Measurements from ENCODE around the gene ADAM12.

ADAM12 gene, protein sequence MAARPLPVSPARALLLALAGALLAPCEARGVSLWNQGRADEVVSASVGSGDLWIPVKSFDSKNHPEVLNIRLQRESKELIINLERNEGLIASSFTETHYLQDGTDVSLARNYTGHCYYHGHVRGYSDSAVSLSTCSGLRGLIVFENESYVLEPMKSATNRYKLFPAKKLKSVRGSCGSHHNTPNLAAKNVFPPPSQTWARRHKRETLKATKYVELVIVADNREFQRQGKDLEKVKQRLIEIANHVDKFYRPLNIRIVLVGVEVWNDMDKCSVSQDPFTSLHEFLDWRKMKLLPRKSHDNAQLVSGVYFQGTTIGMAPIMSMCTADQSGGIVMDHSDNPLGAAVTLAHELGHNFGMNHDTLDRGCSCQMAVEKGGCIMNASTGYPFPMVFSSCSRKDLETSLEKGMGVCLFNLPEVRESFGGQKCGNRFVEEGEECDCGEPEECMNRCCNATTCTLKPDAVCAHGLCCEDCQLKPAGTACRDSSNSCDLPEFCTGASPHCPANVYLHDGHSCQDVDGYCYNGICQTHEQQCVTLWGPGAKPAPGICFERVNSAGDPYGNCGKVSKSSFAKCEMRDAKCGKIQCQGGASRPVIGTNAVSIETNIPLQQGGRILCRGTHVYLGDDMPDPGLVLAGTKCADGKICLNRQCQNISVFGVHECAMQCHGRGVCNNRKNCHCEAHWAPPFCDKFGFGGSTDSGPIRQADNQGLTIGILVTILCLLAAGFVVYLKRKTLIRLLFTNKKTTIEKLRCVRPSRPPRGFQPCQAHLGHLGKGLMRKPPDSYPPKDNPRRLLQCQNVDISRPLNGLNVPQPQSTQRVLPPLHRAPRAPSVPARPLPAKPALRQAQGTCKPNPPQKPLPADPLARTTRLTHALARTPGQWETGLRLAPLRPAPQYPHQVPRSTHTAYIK

DNA sequence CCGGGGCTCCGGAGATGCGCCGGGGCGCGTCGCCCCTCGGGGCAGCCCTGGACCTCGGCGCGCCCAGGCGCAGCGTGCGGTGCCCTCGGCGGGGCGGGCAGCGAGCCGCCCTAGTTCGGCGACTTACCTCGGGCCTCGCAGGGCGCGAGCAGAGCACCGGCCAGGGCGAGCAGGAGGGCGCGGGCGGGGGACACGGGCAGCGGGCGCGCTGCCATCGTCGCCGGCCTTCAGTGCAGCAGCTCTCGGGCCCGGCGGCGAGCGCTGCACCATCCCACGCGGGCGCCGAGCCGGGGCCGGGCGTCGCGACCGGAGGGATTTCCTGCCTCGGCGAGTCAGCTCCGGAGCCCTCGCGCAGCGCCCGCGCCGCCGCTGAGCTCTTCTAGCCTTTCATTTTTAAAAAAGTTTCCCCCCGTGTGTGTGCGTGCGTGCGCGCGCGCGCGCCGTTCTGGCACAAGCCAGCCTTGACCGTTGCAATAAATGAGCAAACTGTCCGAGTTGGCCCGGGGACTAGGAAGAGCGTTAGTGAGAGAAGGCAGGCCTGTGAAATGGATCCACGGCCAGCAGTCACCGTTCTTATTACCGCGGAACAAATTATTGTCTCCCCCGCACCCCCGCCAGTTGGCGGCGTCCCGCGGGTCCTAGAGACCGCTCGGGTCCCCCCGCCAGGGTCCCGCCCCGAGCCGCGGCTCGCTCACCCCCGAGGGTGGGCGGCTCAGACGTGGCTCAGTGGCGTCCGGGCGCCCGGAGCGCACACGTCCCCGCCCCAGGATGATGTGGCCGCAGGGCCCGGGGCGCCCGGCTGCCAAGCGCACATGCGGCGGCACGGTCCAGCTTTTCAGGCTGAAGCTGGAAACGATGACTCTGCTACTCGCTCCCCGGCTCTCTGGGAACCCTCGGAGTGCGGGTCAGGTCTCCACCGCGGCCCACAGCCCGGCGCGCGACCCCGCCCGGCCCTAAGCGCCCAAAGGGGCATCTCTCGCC is at the start of gene ADAM12:
ADAM12 (minus strand) TSS at position 547 of the 981 bp plus-strand sequence; CDS start at position 215, 332 bp downstream.
- peak in 1 of 3 experiments; percentile 5 for DNase-seq

DNA sequence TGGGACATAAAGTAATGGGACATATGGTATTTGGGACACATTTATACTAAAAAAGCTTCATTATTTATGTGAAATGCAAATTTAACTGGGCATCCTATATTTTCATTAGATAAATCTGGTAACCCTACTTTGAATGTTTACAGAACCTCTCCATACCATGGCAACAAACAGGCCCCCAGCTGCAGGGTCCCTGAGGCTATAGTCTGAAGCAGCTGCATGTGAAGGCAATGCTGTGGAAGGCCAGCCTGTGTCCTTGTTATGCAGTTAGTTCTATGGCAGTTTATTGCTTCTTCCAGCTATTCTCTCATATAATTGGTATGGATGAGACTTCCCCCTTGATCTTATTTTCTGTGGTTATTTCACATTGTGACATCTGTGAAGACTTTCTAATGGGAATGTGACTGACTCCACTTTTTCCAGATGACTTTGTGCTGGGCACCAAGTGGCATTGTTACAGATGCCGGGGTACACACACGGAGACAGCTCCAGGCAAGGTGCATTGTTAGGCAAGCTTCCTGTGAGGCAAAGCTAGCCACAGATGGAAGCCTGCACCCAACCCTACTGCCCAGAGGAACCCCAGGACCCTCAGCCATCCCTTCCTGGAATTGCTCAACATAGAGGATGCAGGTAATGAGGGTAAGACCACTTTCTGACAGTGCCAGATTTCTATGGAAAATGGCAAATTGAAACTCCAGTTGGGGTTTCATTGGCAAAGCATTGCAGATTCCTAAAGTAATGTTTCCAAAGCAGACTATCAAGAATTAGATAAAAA is 49.5 kb upstream of the ADAM12 start:
- DNase-seq: peak in 1 of 3 experiments; percentile 20

DNA sequence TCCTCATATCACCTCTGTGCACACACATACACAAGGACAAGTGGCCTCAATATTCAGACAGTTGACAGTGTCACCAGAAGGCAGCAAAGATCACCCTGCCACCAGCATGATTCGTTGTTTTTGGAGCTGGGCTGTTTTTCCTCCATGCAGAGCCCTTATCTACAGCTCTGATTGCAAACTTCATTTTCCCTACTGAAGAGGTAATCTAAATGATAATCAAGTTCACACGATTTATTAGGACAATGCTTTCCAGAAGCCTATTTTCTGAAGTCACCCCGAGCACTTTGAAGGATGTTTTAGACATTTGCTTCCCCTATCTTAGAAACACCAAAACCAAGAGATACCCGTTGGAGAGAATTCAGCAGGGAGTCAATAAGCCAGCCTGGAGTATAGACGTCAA is 46.0 kb upstream of the ADAM12 start:
- DNase-seq: no peak

DNA sequence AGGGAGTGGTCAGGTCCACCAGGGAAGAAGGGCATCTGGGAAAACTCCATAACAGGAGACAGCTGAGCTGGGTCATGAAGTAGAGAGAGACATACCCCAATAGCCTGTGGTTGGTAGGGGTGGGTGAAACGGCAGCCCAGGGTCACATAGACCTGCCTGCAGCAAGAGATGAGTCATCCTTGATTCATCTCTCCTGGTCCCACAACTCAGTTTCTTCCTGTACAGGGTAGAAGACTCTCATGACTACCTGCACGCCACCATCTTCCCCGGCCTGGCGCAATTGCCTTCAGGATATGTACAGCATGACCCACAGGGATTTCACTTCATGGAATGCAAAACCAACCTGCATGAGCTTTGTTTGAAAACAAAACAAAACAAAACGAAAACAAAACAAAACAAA is 45.1 kb upstream of the ADAM12 start:
- DNase-seq: no peak

DNA sequence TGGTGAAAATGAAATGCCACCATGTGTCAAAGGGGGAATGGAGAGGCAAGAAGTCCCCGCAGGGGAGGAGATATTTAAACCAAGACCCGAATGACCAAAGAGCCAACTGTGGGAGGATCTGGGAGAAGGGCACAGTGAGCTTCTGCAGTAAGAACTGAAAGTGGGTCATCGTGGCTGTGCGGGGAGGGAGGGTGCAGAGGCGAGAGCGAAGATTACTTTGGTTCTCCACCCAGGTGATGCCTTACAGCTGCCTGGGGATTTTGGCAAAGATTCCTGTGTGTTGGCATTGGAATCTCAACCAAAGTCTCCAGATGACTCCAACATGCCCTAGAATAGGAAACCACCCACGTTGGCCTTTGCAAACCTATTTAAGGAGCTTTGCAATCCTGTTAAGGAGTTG is 44.2 kb upstream of the ADAM12 start:
- no peak for DNase-seq

DNA sequence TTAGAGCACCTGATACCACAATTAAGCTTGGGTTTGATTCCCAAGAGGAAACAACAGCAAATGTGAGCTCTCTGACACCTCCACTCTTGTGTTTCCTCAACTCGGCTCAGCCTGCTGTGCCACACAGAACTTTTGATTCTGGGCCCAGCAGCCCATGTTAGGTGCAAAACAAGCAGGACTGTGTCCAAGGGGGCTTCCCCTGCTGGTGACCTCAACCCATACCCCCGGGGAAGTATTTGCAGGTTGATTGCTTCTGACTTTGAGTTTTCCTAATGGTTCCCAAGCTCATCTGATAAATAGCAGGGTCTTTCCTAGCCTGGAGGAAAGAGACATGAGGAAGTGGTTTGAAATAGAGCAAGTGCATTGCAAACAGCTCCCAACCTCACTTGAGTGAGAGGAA is 43.5 kb upstream of the ADAM12 start:
- no peak for DNase-seq

DNA sequence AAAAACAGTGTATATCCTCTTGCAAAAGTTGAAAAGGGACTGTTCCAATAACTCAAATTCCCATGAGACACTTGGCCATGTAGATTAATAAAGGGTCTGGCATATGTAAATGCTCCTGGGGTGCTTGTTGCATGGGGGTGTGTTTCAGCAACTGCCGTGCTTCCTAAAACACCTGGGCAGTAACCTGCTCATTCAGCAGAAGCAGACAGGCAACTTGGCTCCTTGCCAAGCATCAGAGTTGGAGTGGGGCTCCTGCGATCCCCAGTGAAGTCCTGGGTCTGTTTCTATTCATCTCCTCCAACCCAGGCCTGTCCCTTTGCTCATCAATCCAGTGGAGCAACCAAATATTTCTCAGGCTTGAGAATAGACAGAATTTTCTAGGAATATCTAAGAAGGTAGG is 42.2 kb upstream of the ADAM12 start:
- peak in 1 of 3 experiments; percentile 3 for DNase-seq

DNA sequence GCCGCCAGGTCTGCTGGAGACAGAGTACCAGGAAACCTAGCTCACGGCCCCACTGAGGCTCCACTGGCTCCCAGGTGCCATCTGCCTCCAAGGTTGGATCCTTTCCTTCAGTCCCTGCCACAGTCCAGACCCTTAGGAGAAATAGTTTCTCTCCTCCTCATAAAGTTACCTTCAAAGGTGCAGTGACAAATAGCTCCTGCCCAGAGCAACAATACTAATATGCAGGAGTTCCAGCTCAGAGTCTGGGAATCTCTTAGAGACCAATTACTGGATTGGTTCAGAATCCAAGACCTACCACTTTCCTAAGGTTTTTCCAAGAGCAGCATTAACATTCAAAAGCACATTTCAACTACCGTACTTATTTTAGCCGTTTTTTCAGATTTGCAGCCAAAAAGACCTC is 41.0 kb upstream of the ADAM12 start:
- DNase-seq: no peak

DNA sequence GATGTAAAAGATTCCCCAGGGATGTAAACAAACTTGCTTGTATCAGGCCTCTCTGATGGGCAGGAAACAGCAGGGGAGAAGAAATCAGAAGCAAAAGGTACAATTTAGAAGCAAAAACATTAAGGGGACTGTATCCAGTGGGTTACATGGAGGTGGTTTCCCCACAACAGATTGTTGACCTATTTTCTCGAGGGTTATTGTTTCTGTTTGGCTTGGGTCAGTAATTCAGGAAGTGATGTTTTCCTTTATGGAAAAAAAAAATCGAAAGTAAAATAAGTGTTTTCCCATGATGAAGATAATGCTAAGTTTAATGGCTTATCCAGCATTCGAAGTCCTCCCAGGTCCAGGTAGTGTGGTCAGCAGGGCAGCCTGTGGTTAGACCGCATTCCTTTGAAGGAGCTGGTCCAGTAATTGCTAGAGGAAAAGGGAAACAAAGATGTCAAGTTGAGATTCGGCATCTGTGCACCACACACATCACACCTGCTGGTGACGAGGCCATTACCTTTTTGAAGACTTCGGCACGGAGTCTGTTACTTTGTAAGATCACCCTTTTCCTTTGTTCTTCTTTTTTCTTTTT is 37.3 kb upstream of the ADAM12 start:
- no peak for DNase-seq

DNA sequence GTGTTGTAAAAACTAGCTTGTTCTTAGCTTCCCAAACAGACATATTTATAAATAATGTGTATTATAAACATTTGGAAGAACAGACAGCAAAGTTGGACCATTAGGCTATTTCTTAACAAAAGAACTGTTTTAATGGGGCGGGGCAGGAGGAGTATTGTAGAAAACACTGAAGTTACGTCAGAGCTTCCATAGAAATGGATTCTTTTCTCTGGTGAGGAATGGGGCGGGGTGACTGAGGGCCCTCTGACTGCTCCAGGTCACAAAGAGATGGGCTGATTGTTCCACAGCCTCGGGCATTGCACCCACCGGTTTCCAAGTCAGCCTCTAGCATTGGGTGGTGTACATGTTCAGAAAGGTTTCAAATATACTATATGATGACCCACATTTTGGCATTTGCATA is 36.8 kb upstream of the ADAM12 start:
- DNase-seq: no peak

DNA sequence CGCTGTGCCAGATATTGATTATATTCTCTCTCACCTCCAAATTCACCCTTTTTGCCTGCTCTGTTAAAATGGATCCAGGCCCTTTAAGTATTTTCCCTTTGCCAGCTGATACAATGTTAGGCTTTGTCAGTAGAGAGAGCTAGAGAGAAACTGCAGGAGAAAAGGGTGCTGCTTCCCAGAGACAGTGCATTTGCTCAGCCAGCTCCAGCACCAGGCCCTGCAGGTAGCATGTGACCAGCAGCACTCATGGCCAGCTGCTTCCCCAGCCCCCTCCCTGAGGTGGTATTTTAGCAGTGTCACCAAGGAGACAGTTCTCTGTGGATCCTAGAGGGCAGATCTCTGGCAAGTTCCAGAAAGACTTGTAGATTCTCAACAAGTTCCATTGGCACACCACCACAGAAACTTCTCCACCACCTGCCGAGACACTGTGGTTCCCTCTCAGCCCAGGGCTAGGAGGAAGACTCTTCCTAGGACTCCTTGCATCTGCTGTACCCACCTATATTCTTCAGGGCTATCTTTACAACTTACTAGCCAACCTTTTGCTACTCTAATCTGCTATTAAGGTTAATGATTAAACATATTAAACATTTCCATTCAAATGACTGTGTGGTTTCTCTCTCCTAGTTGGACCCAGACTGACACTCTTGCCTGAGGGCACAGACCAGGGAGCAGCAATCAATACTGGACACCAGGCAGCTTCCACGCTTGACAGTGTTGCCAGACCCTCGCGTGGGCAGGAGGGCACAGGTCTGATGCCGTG is 35.6 kb upstream of the ADAM12 start:
- no peak for DNase-seq

DNA sequence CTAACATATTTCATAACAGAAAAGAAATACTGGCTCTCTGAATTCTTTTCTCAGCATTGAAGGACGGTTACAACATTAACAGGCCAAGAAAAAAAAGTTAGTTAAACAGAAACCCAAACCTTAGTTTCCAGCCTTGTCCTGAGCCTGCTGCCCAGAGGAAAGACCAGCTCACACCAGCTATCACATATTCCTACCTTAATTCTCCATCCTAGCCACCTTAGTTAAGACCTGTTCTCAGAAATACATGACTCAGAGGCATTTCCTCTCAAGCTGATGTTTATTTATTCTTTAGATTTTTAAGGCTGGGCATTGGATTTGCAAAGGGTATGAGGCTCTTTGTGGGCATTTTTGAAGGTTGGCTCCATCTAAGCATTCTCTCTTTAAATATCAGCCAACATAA is 34.3 kb upstream of the ADAM12 start:
- no peak for DNase-seq

DNA sequence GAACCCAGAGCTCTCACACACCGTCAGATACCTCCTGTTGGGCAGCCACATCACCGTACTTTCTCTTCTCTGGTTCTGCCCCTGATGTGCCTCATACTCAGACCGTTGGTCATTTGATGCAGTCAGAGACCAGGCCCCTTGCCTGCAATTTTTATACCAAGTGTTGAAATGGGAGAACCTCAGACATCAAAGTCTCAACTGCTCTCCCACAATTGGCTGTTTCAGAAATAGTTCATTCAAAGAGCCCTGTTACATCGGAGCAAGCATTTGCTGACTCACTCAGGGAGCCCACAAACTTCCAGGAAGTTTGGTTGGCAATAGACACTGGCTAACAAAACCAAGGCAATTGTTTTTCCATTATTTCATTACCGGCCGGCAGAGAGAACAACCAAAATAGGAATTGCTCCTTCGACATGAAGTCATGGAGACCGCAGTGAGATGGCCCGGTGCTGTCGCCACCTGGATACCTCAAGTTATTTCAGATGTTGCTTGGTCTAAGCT is 33.5 kb upstream of the ADAM12 start:
- DNase-seq: no peak

DNA sequence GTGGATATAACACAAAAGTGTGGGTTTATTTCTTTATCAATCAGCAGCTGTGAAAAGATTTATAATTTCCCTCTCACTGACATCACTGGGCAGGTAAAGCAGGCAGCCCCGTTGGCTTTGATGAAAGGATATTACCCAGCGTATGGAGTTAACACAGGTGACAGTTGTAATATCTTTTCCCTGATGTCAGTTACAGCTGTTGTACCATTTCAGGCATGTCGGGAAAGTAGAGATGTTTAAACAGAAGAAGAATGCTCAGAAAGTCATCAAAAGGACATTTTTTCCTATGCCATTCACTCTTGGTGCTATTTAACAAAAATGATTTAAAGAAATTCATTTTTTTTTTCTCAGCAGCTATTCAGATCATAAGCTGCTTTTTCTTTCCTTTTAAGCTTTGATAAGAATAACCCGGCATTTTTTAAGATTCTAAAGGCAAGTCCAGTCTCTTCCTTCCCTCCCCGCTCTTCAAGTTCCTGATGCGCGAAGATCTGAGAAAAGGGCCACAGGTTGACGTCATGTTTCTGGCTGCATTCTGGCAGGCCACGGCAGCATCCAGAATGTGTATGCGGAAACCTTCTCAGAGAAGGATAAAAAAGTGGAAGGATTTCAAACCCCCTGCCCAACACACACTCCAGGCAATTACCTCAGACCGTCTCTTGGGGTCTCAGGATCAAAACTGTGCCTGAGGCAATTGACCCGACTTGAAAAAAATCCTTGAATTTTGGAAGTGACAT is 32.5 kb upstream of the ADAM12 start:
- no peak for DNase-seq

DNA sequence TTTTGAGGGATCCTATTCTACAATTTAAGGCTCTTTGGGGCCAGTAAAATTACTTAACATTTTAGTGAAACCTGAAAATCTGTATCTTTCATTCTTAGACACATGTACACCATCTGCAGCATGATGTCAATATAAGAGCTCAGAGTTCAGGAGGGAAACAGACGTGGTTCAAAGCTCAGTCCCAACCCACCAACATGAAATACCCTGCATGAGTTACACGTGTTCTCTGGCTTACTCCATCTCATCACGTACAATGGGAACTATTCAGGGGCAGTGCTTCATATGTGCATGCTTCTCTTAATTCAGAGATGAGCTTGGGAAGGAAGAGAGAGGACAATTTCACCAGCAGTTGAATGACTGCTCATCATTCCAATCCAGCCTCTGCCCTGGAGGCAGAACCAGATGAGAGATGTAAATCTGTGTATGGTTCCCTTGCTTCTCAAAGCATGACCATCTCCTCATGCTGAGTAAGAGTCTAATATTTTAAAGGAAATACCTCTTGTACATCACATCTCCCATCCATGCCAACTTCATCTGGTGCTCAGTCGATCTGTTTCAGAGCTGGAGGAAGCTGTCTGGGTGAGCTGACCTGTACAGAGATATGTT is 29.0 kb upstream of the ADAM12 start:
- no peak for DNase-seq

DNA sequence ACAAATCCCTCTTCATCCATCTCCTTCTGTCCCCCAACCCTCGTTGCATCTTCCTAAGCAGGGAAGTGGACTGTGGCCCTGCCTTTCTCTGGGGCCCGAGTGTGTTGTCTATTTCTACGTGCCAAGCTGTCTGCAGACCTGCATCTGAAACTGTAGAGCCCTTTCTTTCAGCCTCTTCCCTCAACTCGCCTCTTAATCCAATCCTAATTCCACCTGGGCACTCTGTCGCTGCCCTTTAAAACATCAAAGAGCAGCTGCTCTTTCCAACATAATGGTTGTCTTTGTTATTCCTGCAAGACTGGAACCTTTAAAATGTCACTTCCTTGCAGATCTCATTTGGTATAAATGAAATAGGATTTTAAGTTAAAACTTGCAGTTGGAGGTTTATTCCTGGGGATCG is 21.5 kb upstream of the ADAM12 start:
- DNase-seq: no peak

DNA sequence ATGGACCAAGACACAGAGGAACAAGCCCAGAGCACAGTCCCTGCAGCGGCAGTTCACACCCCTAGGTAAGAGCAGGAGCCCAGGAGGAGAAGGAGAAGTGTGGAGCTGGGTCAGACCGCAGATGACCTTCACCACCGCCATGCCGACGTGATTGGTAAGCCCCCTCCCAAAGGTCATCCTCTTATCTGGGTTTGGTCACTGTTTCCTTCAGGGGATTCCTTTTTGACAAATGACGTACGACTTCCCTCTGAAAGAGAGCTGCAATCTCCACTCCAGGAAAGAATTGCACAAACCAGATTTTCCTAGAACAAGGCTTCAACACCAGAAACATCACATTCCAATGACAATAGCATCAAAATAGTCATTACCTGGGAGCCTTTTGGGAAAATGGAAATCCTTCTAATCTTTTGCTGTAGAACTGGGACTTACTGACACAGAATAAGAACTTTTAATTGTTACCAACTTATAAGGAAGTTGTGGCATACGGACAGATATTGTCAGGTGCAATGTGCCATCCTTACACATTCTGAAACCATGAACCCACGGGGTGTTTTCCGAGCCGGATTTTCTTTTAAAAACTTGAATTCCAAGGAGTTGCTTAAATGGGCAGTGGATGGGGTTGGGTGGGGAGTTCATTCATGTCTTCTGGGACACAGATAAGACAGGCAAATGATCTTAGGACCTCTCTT is 20.8 kb upstream of the ADAM12 start:
- DNase-seq: no peak

DNA sequence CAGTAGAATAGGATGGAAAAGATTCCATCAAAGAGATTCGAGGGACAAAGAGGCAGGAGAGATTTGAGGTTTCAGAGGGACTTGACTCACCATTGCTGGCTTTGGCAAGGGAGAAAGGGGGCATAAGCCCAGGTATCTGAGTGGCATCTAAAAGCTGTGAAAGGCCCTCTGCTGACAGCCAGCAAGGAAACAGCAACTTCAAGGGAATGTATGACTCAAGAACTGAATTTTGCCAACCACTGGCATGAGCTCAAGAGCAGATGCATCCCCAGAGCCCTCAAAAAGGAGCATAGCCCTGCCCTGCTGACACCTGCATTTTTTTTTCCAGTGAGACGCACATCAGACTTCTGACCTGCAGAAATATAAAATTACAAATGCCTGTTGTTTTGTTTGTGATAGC is 19.6 kb upstream of the ADAM12 start:
- DNase-seq: no peak

Data from NCI-H1417 (cell line).